Peyer's patch (tissue), 4 donors: ENCODE results near the gene MAP3K10. TPM values are rescaled to one million over a fixed set of nuclear protein-coding genes. Genes with fewer than 3 reads are reported as not detected.

Experiments used
- DNase-seq, 3 donors: peaks; one replicate each; pipeline ENCODE4 v3.0.0-alpha.2; 2017 to 2019
- H3K27ac ChIP-seq, 4 donors: fragments of 200-600 bp; sonication (generic); one replicate each; pipeline ENCODE4 v1.5.1; 2016 to 2019
- H3K27me3 ChIP-seq, 2 donors: fragments of 200-600 bp; sonication (generic); one replicate each; pipeline ENCODE4 v1.5.1; 2019
- H3K36me3 ChIP-seq, 3 donors: fragments of 200-600 bp; sonication (generic); one replicate each; pipeline ENCODE4 v1.5.1; 2016 to 2019
- H3K4me1 ChIP-seq, 4 donors: fragments of 200-600 bp; sonication (generic); one replicate each; pipeline ENCODE4 v1.5.1; 2016 to 2019
- H3K4me3 ChIP-seq, 4 donors: fragments of 200-600 bp; sonication (generic); 1 replicate in 3 of 4; 2 replicates in 1 of 4; pipeline ENCODE4 v1.5.1; 2016 to 2019; ENCODE audit warnings: mild to moderate bottlenecking in 1 of 4
- H3K9me3 ChIP-seq, 4 donors: fragments of 200-600 bp; sonication (generic); one replicate each; pipeline ENCODE4 v1.5.1; 2016 to 2019; ENCODE audit warnings: mild to moderate bottlenecking in 1 of 4
- POLR2A ChIP-seq, 2 donors: fragments of 450-650 bp; IDR thresholded peaks; one replicate each; pipeline ENCODE4 v1.5.1; 2017; ENCODE audit warnings: antibody characterized with exemption in 2 of 2, mild to moderate bottlenecking in 2 of 2, moderate library complexity in 2 of 2
- total RNA-seq, 4 donors: library from RNA; depleted of rRNA; stranded (reverse); fragments of >200 nt; gene quantifications; one replicate each; pipeline ENCODE4 v1.1.0, GENCODE V29; 2016
- TF ChIP-seq, protein P1 (sequence below), 6 experiments: fragments of 450-650 bp in 4 of 6; fragments of 200-600 bp in 2 of 6; sonication (generic) in 1 of 6; IDR thresholded peaks; one replicate each; pipeline ENCODE4 v1.5.1; 2017 to 2019; ENCODE audit warnings: antibody characterized with exemption in 6 of 6, mild to moderate bottlenecking in 3 of 6, moderate library complexity in 1 of 6

Gene MAP3K10
- total RNA-seq, 4 donors from 2014 or later: 8.1 to 64.4 (median 16.2) TPM

DNA sequence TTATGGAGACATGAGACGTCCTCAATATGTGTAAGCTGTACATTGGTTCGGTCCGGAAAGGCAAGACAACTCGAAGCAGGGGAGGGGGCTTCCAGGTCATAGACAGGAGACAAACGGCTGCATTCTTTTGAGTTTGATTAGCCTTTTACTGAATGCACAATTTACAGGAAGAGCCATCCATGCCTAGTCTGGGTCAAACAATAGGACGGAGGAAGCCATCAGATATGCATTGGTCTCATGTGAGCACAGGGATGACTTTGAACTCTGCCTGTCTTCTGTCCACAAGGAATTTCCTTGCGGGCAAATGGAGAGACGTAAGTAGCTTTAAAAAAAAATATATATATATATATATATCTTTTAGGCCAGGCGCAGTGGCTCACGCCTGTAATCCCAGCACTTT, 37.1 kb downstream of the MAP3K10 start:
- DNase-seq: no peak
- Histone ChIP-seq H3K4me3 (no peak overlapping the region), H3K36me3 (peaks cover 0 to 6% (median 0%) of the 10 kb centered on the region in 3 donors), H3K27ac (no peak overlapping the region), H3K4me1 (peaks cover 0 to 30% (median 5%) of the 10 kb centered on the region in 4 donors), H3K27me3 (peaks cover 0 to 13% of the 10 kb centered on the region in 2 donors), H3K9me3 (no peaks in the 10 kb centered on the region)
- TF ChIP-seq, protein P1, sequence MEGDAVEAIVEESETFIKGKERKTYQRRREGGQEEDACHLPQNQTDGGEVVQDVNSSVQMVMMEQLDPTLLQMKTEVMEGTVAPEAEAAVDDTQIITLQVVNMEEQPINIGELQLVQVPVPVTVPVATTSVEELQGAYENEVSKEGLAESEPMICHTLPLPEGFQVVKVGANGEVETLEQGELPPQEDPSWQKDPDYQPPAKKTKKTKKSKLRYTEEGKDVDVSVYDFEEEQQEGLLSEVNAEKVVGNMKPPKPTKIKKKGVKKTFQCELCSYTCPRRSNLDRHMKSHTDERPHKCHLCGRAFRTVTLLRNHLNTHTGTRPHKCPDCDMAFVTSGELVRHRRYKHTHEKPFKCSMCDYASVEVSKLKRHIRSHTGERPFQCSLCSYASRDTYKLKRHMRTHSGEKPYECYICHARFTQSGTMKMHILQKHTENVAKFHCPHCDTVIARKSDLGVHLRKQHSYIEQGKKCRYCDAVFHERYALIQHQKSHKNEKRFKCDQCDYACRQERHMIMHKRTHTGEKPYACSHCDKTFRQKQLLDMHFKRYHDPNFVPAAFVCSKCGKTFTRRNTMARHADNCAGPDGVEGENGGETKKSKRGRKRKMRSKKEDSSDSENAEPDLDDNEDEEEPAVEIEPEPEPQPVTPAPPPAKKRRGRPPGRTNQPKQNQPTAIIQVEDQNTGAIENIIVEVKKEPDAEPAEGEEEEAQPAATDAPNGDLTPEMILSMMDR (IDR thresholded peaks at IDR 0.05): no peak
- TF ChIP-seq POLR2A (IDR thresholded peaks at IDR 0.05): no peak

DNA sequence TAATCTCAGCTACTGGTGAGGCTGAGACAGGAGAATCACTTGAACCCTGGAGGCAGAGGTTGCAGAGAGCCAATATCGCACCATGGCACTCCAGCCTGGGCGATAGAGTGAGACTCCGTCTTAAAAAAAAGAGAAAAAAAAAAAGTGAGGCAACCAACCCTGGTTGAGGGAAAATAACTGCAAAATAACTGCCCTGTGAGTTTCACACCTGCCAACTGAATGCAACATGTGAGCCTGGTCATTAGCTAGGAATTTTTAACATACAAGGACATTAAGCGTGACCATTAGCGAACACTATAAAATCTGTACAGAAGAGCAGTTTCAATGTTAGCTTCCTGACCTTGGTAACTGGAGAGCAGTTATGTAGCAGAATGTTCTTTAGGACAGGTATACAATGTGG, 37.6 kb downstream of the MAP3K10 start:
- H3K4me3 ChIP-seq: no peak overlapping the region
- peaks cover 0 to 30% (median 5%) of the 10 kb centered on the region in 4 donors for H3K4me1 ChIP-seq
- H3K27me3 ChIP-seq: peaks cover 0 to 13% of the 10 kb centered on the region in 2 donors
- H3K36me3 ChIP-seq: peaks cover 0 to 11% (median 0%) of the 10 kb centered on the region in 3 donors
- no peaks in the 10 kb centered on the region for H3K9me3 ChIP-seq
- no peak for DNase-seq
- H3K27ac ChIP-seq: no peak overlapping the region
- TF ChIP-seq, protein P1 (IDR thresholded peaks at IDR 0.05): no peak
- no peak for TF ChIP-seq POLR2A (IDR thresholded peaks at IDR 0.05)

DNA sequence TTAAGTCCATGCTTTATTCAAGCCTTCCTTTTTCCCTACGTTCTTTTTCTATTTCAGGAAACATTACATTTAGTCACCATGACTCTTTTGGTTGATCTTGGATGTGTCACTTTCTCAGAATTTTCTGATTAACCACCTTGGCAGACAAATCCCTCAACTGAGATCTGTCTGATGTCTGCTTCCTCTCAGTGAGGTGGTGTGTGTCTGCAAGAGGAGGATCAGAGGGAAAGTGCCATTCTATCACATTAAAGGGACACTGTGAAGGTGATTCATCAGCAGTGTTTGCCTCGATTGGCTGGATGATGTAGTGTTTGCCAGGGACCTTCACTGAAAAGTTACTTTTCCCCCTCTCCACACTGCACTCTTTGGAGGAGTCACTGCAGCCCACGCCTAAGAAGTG, 38.3 kb downstream of the MAP3K10 start:
- TF ChIP-seq, protein P1 (IDR thresholded peaks at IDR 0.05): no peak
- no peak for TF ChIP-seq POLR2A (IDR thresholded peaks at IDR 0.05)
- DNase-seq: no peak
- H3K4me1 ChIP-seq: peaks cover 0 to 30% (median 5%) of the 10 kb centered on the region in 4 donors

DNA sequence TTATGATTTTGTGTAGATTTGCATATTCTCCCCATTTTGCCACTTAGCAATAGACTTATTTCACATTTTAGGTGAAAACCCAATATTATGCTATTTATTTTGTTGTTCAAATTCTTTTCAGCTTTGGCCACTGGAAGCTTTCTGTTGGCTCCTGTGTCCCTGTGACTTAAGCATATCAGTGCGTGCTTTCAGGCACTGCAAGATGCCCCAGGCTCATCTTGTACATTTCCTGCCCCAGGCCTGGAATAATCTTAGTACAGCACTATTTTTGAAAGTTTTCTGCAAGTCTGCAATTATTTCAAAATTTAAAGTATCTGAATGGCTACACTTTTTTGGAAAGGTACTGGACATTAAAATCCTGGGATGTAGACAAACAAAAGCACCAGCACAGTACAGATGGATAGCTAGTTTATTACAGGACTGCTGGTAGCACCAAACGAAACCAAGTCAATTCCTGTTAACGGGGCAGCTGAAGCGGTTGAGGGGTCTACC, 38.7 kb downstream of the MAP3K10 start:
- no peak for DNase-seq
- Histone ChIP-seq H3K4me1 (peaks cover 0 to 30% (median 5%) of the 10 kb centered on the region in 4 donors), H3K36me3 (peaks cover 0 to 22% (median 0%) of the 10 kb centered on the region in 3 donors), H3K9me3 (no peaks in the 10 kb centered on the region), H3K27me3 (peaks cover 0 to 13% of the 10 kb centered on the region in 2 donors), H3K27ac (no peak overlapping the region), H3K4me3 (no peak overlapping the region)
- no peak for TF ChIP-seq POLR2A (IDR thresholded peaks at IDR 0.05)
- TF ChIP-seq, protein P1 (IDR thresholded peaks at IDR 0.05): no peak

More for the DNA sequence above, 38.3 kb downstream of the MAP3K10 start:
- H3K36me3 ChIP-seq: peaks cover 0 to 17% (median 0%) of the 10 kb centered on the region in 3 donors
- H3K27ac ChIP-seq: no peak overlapping the region
- no peaks in the 10 kb centered on the region for H3K9me3 ChIP-seq
- H3K4me3 ChIP-seq: no peak overlapping the region
- peaks cover 0 to 13% of the 10 kb centered on the region in 2 donors for H3K27me3 ChIP-seq

DNA sequence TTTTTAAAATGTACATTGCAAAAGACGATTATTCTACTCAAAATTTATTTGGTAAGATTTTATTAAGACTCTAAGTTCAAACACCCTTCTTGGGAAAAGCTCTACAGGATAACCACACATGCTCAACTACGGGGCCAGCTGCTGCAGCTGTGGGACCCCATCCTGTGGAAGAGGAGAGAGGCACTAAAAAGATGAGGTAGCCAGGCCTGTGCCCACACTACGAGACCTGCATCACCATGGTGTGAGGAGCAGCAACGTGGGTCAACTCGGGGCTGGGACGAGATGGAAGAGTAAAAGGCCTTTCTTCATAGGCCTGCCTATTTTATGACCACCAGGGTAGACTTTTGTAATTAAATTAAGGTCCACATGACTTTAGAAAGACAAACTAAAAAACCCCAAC, 39.8 kb downstream of the MAP3K10 start:
- peaks cover 0 to 4% of the 10 kb centered on the region in 2 donors for H3K27me3 ChIP-seq
- H3K36me3 ChIP-seq: peaks cover 0 to 33% (median 0%) of the 10 kb centered on the region in 3 donors
- peaks cover 0 to 22% (median 4%) of the 10 kb centered on the region in 4 donors for H3K4me1 ChIP-seq
- DNase-seq: no peak
- TF ChIP-seq POLR2A (IDR thresholded peaks at IDR 0.05): no peak
- TF ChIP-seq, protein P1 (IDR thresholded peaks at IDR 0.05): no peak
- no peak overlapping the region for H3K27ac ChIP-seq
- no peak overlapping the region for H3K4me3 ChIP-seq
- H3K9me3 ChIP-seq: no peaks in the 10 kb centered on the region
